ENCODE measurements around the gene SEL1L3. TPM values are rescaled to one million over a fixed set of nuclear protein-coding genes. Genes with fewer than 3 reads are reported as not detected.
A peak's percentile ranks its signal among the peaks of the same experiment; 100 is the strongest.

Gene SEL1L3
- total RNA-seq, 2 donors from 2014 or later, result 56.5 to 59.0 TPM

GRCh38 chr4:25797136-25797535, 65.7 kb downstream of the SEL1L3 start:
- H3K27ac Mint-ChIP-seq, result no peak overlapping the region
- no peak for ATAC-seq
- H3K4me3 Mint-ChIP-seq, result no peak overlapping the region
- peaks cover 13% of the 10 kb centered on the region for H3K4me1 Mint-ChIP-seq
- H3K9me3 ChIP-seq (ENCODE audit: control insufficient read depth, low read length, poor library complexity, severe bottlenecking), result no peaks in the 10 kb centered on the region
- no peak for DNase-seq
- no peaks in the 10 kb centered on the region for H3K27me3 Mint-ChIP-seq
- peaks cover 25% of the 10 kb centered on the region for H3K36me3 Mint-ChIP-seq (ENCODE audit: low read depth)

GRCh38 chr4:25795566-25796454, 67.0 kb downstream of the SEL1L3 start:
- no peak overlapping the region for H3K4me3 Mint-ChIP-seq
- no peak for DNase-seq
- no peak for ATAC-seq
- H3K9me3 ChIP-seq (ENCODE audit: control insufficient read depth, low read length, poor library complexity, severe bottlenecking), result no peaks in the 10 kb centered on the region
- H3K4me1 Mint-ChIP-seq, result peaks cover 12% of the 10 kb centered on the region
- H3K36me3 Mint-ChIP-seq (ENCODE audit: low read depth), result peaks cover 21% of the 10 kb centered on the region
- H3K27ac Mint-ChIP-seq, result peak overlapping the region; percentile 62
- no peaks in the 10 kb centered on the region for H3K27me3 Mint-ChIP-seq

- Mint-ChIP-seq H3K27me3 (no peaks in the 10 kb centered on the region), H3K36me3 (ENCODE audit: low read depth) (peaks cover 23% of the 10 kb centered on the region), H3K27ac (peak overlapping the region; percentile 62), H3K4me1 (peaks cover 12% of the 10 kb centered on the region), H3K4me3 (no peak overlapping the region)
- DNase-seq, result no peak
- H3K9me3 ChIP-seq (ENCODE audit: control insufficient read depth, low read length, poor library complexity, severe bottlenecking), result no peaks in the 10 kb centered on the region
- ATAC-seq, result no peak
Observed at GRCh38 chr4:25795091-25795490, 67.7 kb downstream of the SEL1L3 start.

- ATAC-seq, result no peak
Observed at GRCh38 chr4:25792876-25793275, 69.9 kb downstream of the SEL1L3 start.

GRCh38 chr4:25792200-25792791, 70.5 kb downstream of the SEL1L3 start:
- H3K9me3 ChIP-seq (ENCODE audit: control insufficient read depth, low read length, poor library complexity, severe bottlenecking), result no peaks in the 10 kb centered on the region
- H3K4me1 Mint-ChIP-seq, result peaks cover 14% of the 10 kb centered on the region
- H3K27ac Mint-ChIP-seq, result peak overlapping the region; percentile 1
- H3K27me3 Mint-ChIP-seq, result no peaks in the 10 kb centered on the region
- no peak for DNase-seq
- no peak for ATAC-seq
- H3K36me3 Mint-ChIP-seq (ENCODE audit: low read depth), result peaks cover 19% of the 10 kb centered on the region
- no peak overlapping the region for H3K4me3 Mint-ChIP-seq

More at GRCh38 chr4:25792876-25793275, 69.9 kb downstream of the SEL1L3 start:
- H3K27me3 Mint-ChIP-seq, result no peaks in the 10 kb centered on the region
- no peaks in the 10 kb centered on the region for H3K9me3 ChIP-seq (ENCODE audit: control insufficient read depth, low read length, poor library complexity, severe bottlenecking)
- H3K4me1 Mint-ChIP-seq, result peaks cover 14% of the 10 kb centered on the region
- H3K27ac Mint-ChIP-seq, result no peak overlapping the region
- H3K36me3 Mint-ChIP-seq (ENCODE audit: low read depth), result peaks cover 19% of the 10 kb centered on the region
- no peak for DNase-seq
- no peak overlapping the region for H3K4me3 Mint-ChIP-seq

GRCh38 chr4:25790024-25790423, 72.8 kb downstream of the SEL1L3 start:
- ATAC-seq (no peak), DNase-seq (no peak)
- Mint-ChIP-seq H3K27me3 (no peaks in the 10 kb centered on the region), H3K4me1 (peaks cover 6% of the 10 kb centered on the region), H3K4me3 (no peak overlapping the region), H3K36me3 (ENCODE audit: low read depth) (peaks cover 10% of the 10 kb centered on the region), H3K27ac (peak overlapping the region; percentile 37)
- no peaks in the 10 kb centered on the region for H3K9me3 ChIP-seq (ENCODE audit: control insufficient read depth, low read length, poor library complexity, severe bottlenecking)

- Mint-ChIP-seq H3K36me3 (ENCODE audit: low read depth) (peaks cover 10% of the 10 kb centered on the region), H3K27ac (no peak overlapping the region), H3K27me3 (no peaks in the 10 kb centered on the region), H3K4me1 (peaks cover 6% of the 10 kb centered on the region), H3K4me3 (no peak overlapping the region)
- no peaks in the 10 kb centered on the region for H3K9me3 ChIP-seq (ENCODE audit: control insufficient read depth, low read length, poor library complexity, severe bottlenecking)
- no peak for ATAC-seq
- no peak for DNase-seq
Observed at GRCh38 chr4:25788703-25789238, 74.0 kb downstream of the SEL1L3 start.

GRCh38 chr4:25786497-25787065, 76.2 kb downstream of the SEL1L3 start:
- no peaks in the 10 kb centered on the region for H3K27me3 Mint-ChIP-seq
- peaks cover 6% of the 10 kb centered on the region for H3K4me1 Mint-ChIP-seq
- H3K27ac Mint-ChIP-seq, result no peak overlapping the region
- no peak for DNase-seq
- H3K9me3 ChIP-seq (ENCODE audit: control insufficient read depth, low read length, poor library complexity, severe bottlenecking), result no peaks in the 10 kb centered on the region
- H3K36me3 Mint-ChIP-seq (ENCODE audit: low read depth), result peaks cover 15% of the 10 kb centered on the region
- ATAC-seq, result no peak
- no peak overlapping the region for H3K4me3 Mint-ChIP-seq

GRCh38 chr4:25783943-25784342, 78.8 kb downstream of the SEL1L3 start:
- DNase-seq, result no peak
- Mint-ChIP-seq H3K4me1 (peaks cover 6% of the 10 kb centered on the region), H3K27me3 (no peaks in the 10 kb centered on the region), H3K36me3 (ENCODE audit: low read depth) (peaks cover 17% of the 10 kb centered on the region), H3K27ac (no peak overlapping the region), H3K4me3 (no peak overlapping the region)
- no peak for ATAC-seq
- H3K9me3 ChIP-seq (ENCODE audit: control insufficient read depth, low read length, poor library complexity, severe bottlenecking), result no peaks in the 10 kb centered on the region

GRCh38 chr4:25783126-25783525, 79.7 kb downstream of the SEL1L3 start:
- no peak for ATAC-seq
- no peak for DNase-seq
- Mint-ChIP-seq H3K4me1 (peaks cover 6% of the 10 kb centered on the region), H3K36me3 (ENCODE audit: low read depth) (peaks cover 19% of the 10 kb centered on the region), H3K27ac (no peak overlapping the region), H3K27me3 (no peaks in the 10 kb centered on the region), H3K4me3 (no peak overlapping the region)
- no peaks in the 10 kb centered on the region for H3K9me3 ChIP-seq (ENCODE audit: control insufficient read depth, low read length, poor library complexity, severe bottlenecking)

- no peak for DNase-seq
- Mint-ChIP-seq H3K4me3 (no peak overlapping the region), H3K36me3 (ENCODE audit: low read depth) (peaks cover 21% of the 10 kb centered on the region), H3K27me3 (no peaks in the 10 kb centered on the region), H3K27ac (no peak overlapping the region), H3K4me1 (peaks cover 6% of the 10 kb centered on the region)
- no peak for ATAC-seq
- H3K9me3 ChIP-seq (ENCODE audit: control insufficient read depth, low read length, poor library complexity, severe bottlenecking), result no peaks in the 10 kb centered on the region
Observed at GRCh38 chr4:25782482-25782881, 80.3 kb downstream of the SEL1L3 start.

- Mint-ChIP-seq H3K4me3 (no peak overlapping the region), H3K27me3 (no peaks in the 10 kb centered on the region), H3K4me1 (peaks cover 5% of the 10 kb centered on the region), H3K27ac (no peak overlapping the region), H3K36me3 (ENCODE audit: low read depth) (peaks cover 18% of the 10 kb centered on the region)
- DNase-seq, result no peak
- no peak for ATAC-seq
- H3K9me3 ChIP-seq (ENCODE audit: control insufficient read depth, low read length, poor library complexity, severe bottlenecking), result no peaks in the 10 kb centered on the region
Observed at GRCh38 chr4:25779021-25779420, 83.8 kb downstream of the SEL1L3 start.

- Mint-ChIP-seq H3K27ac (no peak overlapping the region), H3K4me1 (peaks cover 9% of the 10 kb centered on the region), H3K27me3 (no peaks in the 10 kb centered on the region), H3K4me3 (no peak overlapping the region), H3K36me3 (ENCODE audit: low read depth) (peaks cover 13% of the 10 kb centered on the region)
- ATAC-seq (no peak), DNase-seq (no peak)
- no peaks in the 10 kb centered on the region for H3K9me3 ChIP-seq (ENCODE audit: control insufficient read depth, low read length, poor library complexity, severe bottlenecking)
Observed at GRCh38 chr4:25776795-25777194, 86.0 kb downstream of the SEL1L3 start.
